ENCODE data around the gene OR4D2.

Gene OR4D2

GRCh38 chr17:58189436-58190146 is 22.8 kb downstream of the OR4D2 start:
- 88% methylated on average over 4 to 11 of the region's 11 CpGs for WGBS, 2 experiments (ENCODE audit: insufficient coverage in 2 of 2)
- H3K4me3 ChIP-seq (ENCODE audit: extremely low read depth, insufficient read depth, low read length, poor library complexity, severe bottlenecking), result no peak overlapping the region
- H3K9me3 ChIP-seq (ENCODE audit: control insufficient read depth, low read length), result no peaks in the 10 kb centered on the region
- H3K4me1 ChIP-seq (ENCODE audit: control insufficient read depth, insufficient read depth, low read length, poor library complexity, severe bottlenecking), result peaks cover 3% of the 10 kb centered on the region
- no peak overlapping the region for H3K27ac ChIP-seq (ENCODE audit: low read depth, low read length, severe bottlenecking)
- no peaks in the 10 kb centered on the region for H3K36me3 ChIP-seq (ENCODE audit: control insufficient read depth, insufficient read depth, low read length)

- Histone ChIP-seq H3K9me3 (ENCODE audit: control insufficient read depth, low read length) (no peaks in the 10 kb centered on the region), H3K36me3 (ENCODE audit: control insufficient read depth, insufficient read depth, low read length) (no peaks in the 10 kb centered on the region), H3K4me3 (ENCODE audit: extremely low read depth, insufficient read depth, low read length, poor library complexity, severe bottlenecking) (no peak overlapping the region), H3K4me1 (ENCODE audit: control insufficient read depth, insufficient read depth, low read length, poor library complexity, severe bottlenecking) (no peaks in the 10 kb centered on the region), H3K27ac (ENCODE audit: low read depth, low read length, severe bottlenecking) (no peak overlapping the region)
- WGBS, 2 experiments (ENCODE audit: insufficient coverage in 2 of 2), result 66 to 71% methylated on average over 14 of the region's 14 CpGs
These were observed 24.6 kb downstream of the OR4D2 start for GRCh38 chr17:58191241-58191896.

GRCh38 chr17:58192612-58193011 is 25.8 kb downstream of the OR4D2 start, which contains the start of gene EPX:
Gene EPX, plus strand, starts transcription at chr17:58192726. Its CDS starts 121 bp downstream, at chr17:58192847.
- H3K27ac ChIP-seq (ENCODE audit: low read depth, low read length, severe bottlenecking), result no peak within 1 kb of the TSS
- H3K4me1 ChIP-seq (ENCODE audit: control insufficient read depth, insufficient read depth, low read length, poor library complexity, severe bottlenecking), result no peaks in the 10 kb centered on the region
- H3K9me3 ChIP-seq (ENCODE audit: control insufficient read depth, low read length), result no peaks in the 10 kb centered on the region
- no peak within 1 kb of the TSS for H3K4me3 ChIP-seq (ENCODE audit: extremely low read depth, insufficient read depth, low read length, poor library complexity, severe bottlenecking)
- no peaks in the 10 kb centered on the region for H3K36me3 ChIP-seq (ENCODE audit: control insufficient read depth, insufficient read depth, low read length)
- 66 to 72% methylated on average over 5 to 6 of the region's 6 CpGs for WGBS, 2 experiments (ENCODE audit: insufficient coverage in 2 of 2)

GRCh38 chr17:58193641-58194255 is 27.0 kb downstream of the OR4D2 start:
- H3K9me3 ChIP-seq (ENCODE audit: control insufficient read depth, low read length), result no peaks in the 10 kb centered on the region
- no peaks in the 10 kb centered on the region for H3K4me1 ChIP-seq (ENCODE audit: control insufficient read depth, insufficient read depth, low read length, poor library complexity, severe bottlenecking)
- WGBS, 2 experiments (ENCODE audit: insufficient coverage in 2 of 2), result 80 to 94% methylated on average over 16 to 17 of the region's 18 CpGs
- no peak overlapping the region for H3K27ac ChIP-seq (ENCODE audit: low read depth, low read length, severe bottlenecking)
- no peaks in the 10 kb centered on the region for H3K36me3 ChIP-seq (ENCODE audit: control insufficient read depth, insufficient read depth, low read length)
- H3K4me3 ChIP-seq (ENCODE audit: extremely low read depth, insufficient read depth, low read length, poor library complexity, severe bottlenecking), result no peak overlapping the region

- Histone ChIP-seq H3K9me3 (ENCODE audit: control insufficient read depth, low read length) (no peaks in the 10 kb centered on the region), H3K4me1 (ENCODE audit: control insufficient read depth, insufficient read depth, low read length, poor library complexity, severe bottlenecking) (no peaks in the 10 kb centered on the region), H3K27ac (ENCODE audit: low read depth, low read length, severe bottlenecking) (no peak overlapping the region), H3K4me3 (ENCODE audit: extremely low read depth, insufficient read depth, low read length, poor library complexity, severe bottlenecking) (no peak overlapping the region), H3K36me3 (ENCODE audit: control insufficient read depth, insufficient read depth, low read length) (no peaks in the 10 kb centered on the region)
- WGBS, 2 experiments (ENCODE audit: insufficient coverage in 2 of 2), result 80 to 100% methylated on average over 1 to 2 of the region's 5 CpGs
These were observed 28.8 kb downstream of the OR4D2 start for GRCh38 chr17:58195518-58196123.

- no peak overlapping the region for H3K27ac ChIP-seq (ENCODE audit: low read depth, low read length, severe bottlenecking)
These were observed 29.8 kb downstream of the OR4D2 start for GRCh38 chr17:58196610-58197009.

GRCh38 chr17:58200024-58200633 is 33.3 kb downstream of the OR4D2 start:
- Histone ChIP-seq H3K4me1 (ENCODE audit: control insufficient read depth, insufficient read depth, low read length, poor library complexity, severe bottlenecking) (no peaks in the 10 kb centered on the region), H3K9me3 (ENCODE audit: control insufficient read depth, low read length) (no peaks in the 10 kb centered on the region), H3K27ac (ENCODE audit: low read depth, low read length, severe bottlenecking) (no peak overlapping the region), H3K4me3 (ENCODE audit: extremely low read depth, insufficient read depth, low read length, poor library complexity, severe bottlenecking) (no peak overlapping the region), H3K36me3 (ENCODE audit: control insufficient read depth, insufficient read depth, low read length) (peaks cover 3% of the 10 kb centered on the region)
- 55 to 67% methylated on average over 13 to 14 of the region's 14 CpGs for WGBS, 2 experiments (ENCODE audit: insufficient coverage in 2 of 2)

More at GRCh38 chr17:58196610-58197009, 29.8 kb downstream of the OR4D2 start:
- H3K36me3 ChIP-seq (ENCODE audit: control insufficient read depth, insufficient read depth, low read length), result no peaks in the 10 kb centered on the region
- WGBS, 2 experiments (ENCODE audit: insufficient coverage in 2 of 2), result 97 to 100% methylated on average over 2 to 5 of the region's 7 CpGs
- no peak overlapping the region for H3K4me3 ChIP-seq (ENCODE audit: extremely low read depth, insufficient read depth, low read length, poor library complexity, severe bottlenecking)
- no peaks in the 10 kb centered on the region for H3K4me1 ChIP-seq (ENCODE audit: control insufficient read depth, insufficient read depth, low read length, poor library complexity, severe bottlenecking)
- H3K9me3 ChIP-seq (ENCODE audit: control insufficient read depth, low read length), result no peaks in the 10 kb centered on the region

- Histone ChIP-seq H3K36me3 (ENCODE audit: control insufficient read depth, insufficient read depth, low read length) (peaks cover 20% of the 10 kb centered on the region), H3K4me1 (ENCODE audit: control insufficient read depth, insufficient read depth, low read length, poor library complexity, severe bottlenecking) (no peaks in the 10 kb centered on the region), H3K27ac (ENCODE audit: low read depth, low read length, severe bottlenecking) (no peak overlapping the region), H3K9me3 (ENCODE audit: control insufficient read depth, low read length) (no peaks in the 10 kb centered on the region), H3K4me3 (ENCODE audit: extremely low read depth, insufficient read depth, low read length, poor library complexity, severe bottlenecking) (no peak overlapping the region)
- WGBS, 2 experiments (ENCODE audit: insufficient coverage in 2 of 2), result 93 to 95% methylated on average over 7 of the region's 7 CpGs
These were observed 36.1 kb downstream of the OR4D2 start for GRCh38 chr17:58202859-58203258.

GRCh38 chr17:58204796-58205195 is 38.0 kb downstream of the OR4D2 start:
- no peaks in the 10 kb centered on the region for H3K4me1 ChIP-seq (ENCODE audit: control insufficient read depth, insufficient read depth, low read length, poor library complexity, severe bottlenecking)
- 93 to 96% methylated on average over 4 of the region's 5 CpGs for WGBS, 2 experiments (ENCODE audit: insufficient coverage in 2 of 2)
- no peak overlapping the region for H3K4me3 ChIP-seq (ENCODE audit: extremely low read depth, insufficient read depth, low read length, poor library complexity, severe bottlenecking)
- no peak overlapping the region for H3K27ac ChIP-seq (ENCODE audit: low read depth, low read length, severe bottlenecking)
- no peaks in the 10 kb centered on the region for H3K9me3 ChIP-seq (ENCODE audit: control insufficient read depth, low read length)
- peaks cover 31% of the 10 kb centered on the region for H3K36me3 ChIP-seq (ENCODE audit: control insufficient read depth, insufficient read depth, low read length)

- no peak overlapping the region for H3K4me3 ChIP-seq (ENCODE audit: extremely low read depth, insufficient read depth, low read length, poor library complexity, severe bottlenecking)
- H3K36me3 ChIP-seq (ENCODE audit: control insufficient read depth, insufficient read depth, low read length), result peaks cover 37% of the 10 kb centered on the region
- 87 to 88% methylated on average over 9 to 11 of the region's 11 CpGs for WGBS, 2 experiments (ENCODE audit: insufficient coverage in 2 of 2)
- H3K4me1 ChIP-seq (ENCODE audit: control insufficient read depth, insufficient read depth, low read length, poor library complexity, severe bottlenecking), result no peaks in the 10 kb centered on the region
- no peaks in the 10 kb centered on the region for H3K9me3 ChIP-seq (ENCODE audit: control insufficient read depth, low read length)
- no peak overlapping the region for H3K27ac ChIP-seq (ENCODE audit: low read depth, low read length, severe bottlenecking)
These were observed 39.2 kb downstream of the OR4D2 start for GRCh38 chr17:58205936-58206335.
